PC-3 (cell line): ENCODE results near the gene CCT6A.

Source experiments
- CTCF ChIP-seq: fragments of 300-600 bp; sonication (generic); conservative IDR thresholded peaks from 2 replicates; pipeline ENCODE4 v1.5.1; 2017; ENCODE audit warnings: antibody characterized with exemption, low read depth, mild to moderate bottlenecking, low read length
- EZH2 ChIP-seq: fragments of 300-600 bp; sonication (generic); IDR thresholded peaks from one replicate; pipeline ENCODE4 v1.6.1; 2017; ENCODE audit warnings: antibody characterized with exemption, mild to moderate bottlenecking, low read length; ENCODE audit not compliant: unreplicated experiment
- EZH2phosphoT487 ChIP-seq: fragments of 300-600 bp; sonication (generic); IDR thresholded peaks from 2 replicates; pipeline ENCODE4 v1.6.1; 2018; ENCODE audit warnings: mild to moderate bottlenecking, antibody characterized with exemption, low read length, borderline replicate concordance

- TF ChIP-seq CTCF: no peak
- no peak for TF ChIP-seq EZH2
- TF ChIP-seq EZH2phosphoT487: no peak
Measured at GRCh38 chr7:56003749-56004148, 47.8 kb upstream of the CCT6A start.
